HCT116 (cell line): Measurements from ENCODE around the gene RXFP4.

Source experiments
- CTCF ChIP-seq, 3 experiments: fragments of 200-600 bp in 1 of 3; sonication (generic) in 1 of 3; IDR thresholded peaks in 2 of 3; conservative IDR thresholded peaks in 1 of 3; 2 replicates each; pipeline ENCODE4 v1.5.1; 2012 to 2017; ENCODE audit warnings: low read depth in 2 of 3, low read length in 2 of 3, antibody characterized with exemption in 1 of 3, borderline replicate concordance in 1 of 3, control low read depth in 1 of 3, mild to moderate bottlenecking in 1 of 3, mixed read lengths in 1 of 3, mixed run types in 1 of 3, moderate library complexity in 1 of 3; ENCODE audit not compliant: insufficient read depth in 1 of 3
- POLR2A ChIP-seq: IDR thresholded peaks from 2 replicates; pipeline ENCODE4 v1.7.0; 2011; ENCODE audit warnings: borderline replicate concordance; ENCODE audit not compliant: insufficient read depth, insufficient read length; ENCODE audit errors: extremely low read depth

DNA sequence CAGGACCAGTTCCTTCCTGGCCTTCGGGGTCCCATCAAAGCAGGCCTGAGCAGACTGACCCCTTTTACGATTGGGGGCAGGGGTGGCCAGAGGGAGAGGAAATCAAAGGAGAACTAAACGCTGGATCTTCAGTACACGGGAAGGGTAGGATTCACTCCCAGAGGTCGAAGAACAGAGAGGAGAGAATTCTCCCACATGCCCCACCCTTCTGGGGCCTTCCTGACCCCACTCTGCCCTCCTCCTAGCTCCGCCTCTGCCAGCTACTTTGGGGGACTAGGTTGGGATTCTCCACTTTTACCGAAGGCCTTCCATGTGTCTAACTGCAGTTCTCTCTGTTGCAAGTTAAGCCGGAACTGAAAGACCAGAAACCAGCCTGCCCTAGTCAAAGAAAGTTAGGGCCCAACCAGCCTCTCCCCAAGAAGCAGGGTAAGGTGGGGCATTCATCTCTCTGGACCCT, 37.6 kb downstream of the RXFP4 start:
- TF ChIP-seq POLR2A (peak; percentile 36), CTCF (IDR thresholded peaks at IDR 0.05 in 2 of 3, conservative IDR thresholded peaks at IDR 0.05 in 1 of 3; ENCODE audit: borderline replicate concordance in 1 of 3, insufficient read depth in 1 of 3, low read depth in 2 of 3, low read length in 2 of 3) (no peak)
